GM23248 (cell line): ENCODE measurements around the gene NEBL.

Experiments
- EZH2 ChIP-seq: fragments of 200-600 bp; sonication (generic); IDR thresholded peaks from 2 replicates; pipeline ENCODE4 v1.6.1; 2018; ENCODE audit warnings: antibody characterized with exemption, mild to moderate bottlenecking; ENCODE audit not compliant: insufficient read depth, poor library complexity, severe bottlenecking
- EZH2phosphoT487 ChIP-seq: fragments of 200-600 bp; sonication (generic); IDR thresholded peaks from 2 replicates; pipeline ENCODE4 v1.6.1; 2018; ENCODE audit warnings: antibody characterized with exemption, moderate library complexity, mild to moderate bottlenecking, low read depth; ENCODE audit not compliant: insufficient read depth

DNA sequence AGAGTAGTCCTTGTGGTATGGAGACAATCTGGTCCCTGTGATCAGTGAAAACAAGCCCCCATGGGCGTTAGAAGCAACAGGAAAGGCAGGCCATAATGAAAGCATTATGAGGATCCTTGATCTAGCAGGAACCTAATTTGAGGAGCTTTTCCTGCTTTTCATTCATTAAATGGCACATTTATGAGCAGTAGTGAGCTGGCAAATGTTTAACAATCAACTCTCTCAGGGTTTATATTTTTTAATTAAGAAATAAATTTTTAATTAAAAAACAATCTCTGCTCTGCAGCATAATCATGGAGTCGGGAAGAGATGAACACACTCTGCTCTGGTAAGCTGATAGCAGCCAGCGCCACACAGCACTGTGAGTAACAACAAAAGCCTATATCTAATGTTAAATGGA lies 11.3 kb upstream of the NEBL start:
- TF ChIP-seq EZH2phosphoT487: no peak
- TF ChIP-seq EZH2: no peak
